ENCODE results near the gene RNASE7.
A peak's percentile ranks its signal among the peaks of the same experiment; 100 is the strongest.

The RNASE7 gene

GRCh38 chr14:21069388-21070082, 27.4 kb downstream of the RNASE7 start (continued):
- TF ChIP-seq, protein P1, sequence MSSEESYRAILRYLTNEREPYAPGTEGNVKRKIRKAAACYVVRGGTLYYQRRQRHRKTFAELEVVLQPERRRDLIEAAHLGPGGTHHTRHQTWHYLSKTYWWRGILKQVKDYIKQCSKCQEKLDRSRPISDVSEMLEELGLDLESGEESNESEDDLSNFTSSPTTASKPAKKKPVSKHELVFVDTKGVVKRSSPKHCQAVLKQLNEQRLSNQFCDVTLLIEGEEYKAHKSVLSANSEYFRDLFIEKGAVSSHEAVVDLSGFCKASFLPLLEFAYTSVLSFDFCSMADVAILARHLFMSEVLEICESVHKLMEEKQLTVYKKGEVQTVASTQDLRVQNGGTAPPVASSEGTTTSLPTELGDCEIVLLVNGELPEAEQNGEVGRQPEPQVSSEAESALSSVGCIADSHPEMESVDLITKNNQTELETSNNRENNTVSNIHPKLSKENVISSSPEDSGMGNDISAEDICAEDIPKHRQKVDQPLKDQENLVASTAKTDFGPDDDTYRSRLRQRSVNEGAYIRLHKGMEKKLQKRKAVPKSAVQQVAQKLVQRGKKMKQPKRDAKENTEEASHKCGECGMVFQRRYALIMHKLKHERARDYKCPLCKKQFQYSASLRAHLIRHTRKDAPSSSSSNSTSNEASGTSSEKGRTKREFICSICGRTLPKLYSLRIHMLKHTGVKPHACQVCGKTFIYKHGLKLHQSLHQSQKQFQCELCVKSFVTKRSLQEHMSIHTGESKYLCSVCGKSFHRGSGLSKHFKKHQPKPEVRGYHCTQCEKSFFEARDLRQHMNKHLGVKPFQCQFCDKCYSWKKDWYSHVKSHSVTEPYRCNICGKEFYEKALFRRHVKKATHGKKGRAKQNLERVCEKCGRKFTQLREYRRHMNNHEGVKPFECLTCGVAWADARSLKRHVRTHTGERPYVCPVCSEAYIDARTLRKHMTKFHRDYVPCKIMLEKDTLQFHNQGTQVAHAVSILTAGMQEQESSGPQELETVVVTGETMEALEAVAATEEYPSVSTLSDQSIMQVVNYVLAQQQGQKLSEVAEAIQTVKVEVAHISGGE (tag by site-specific recombination; conservative IDR thresholded peaks at IDR 0.05; ENCODE audit: low read depth), result no peak
- peak; percentile 67 for TF ChIP-seq ZBTB26 (tag by site-specific recombination; optimal IDR thresholded peaks at IDR 0.05)
- no peak for TF ChIP-seq ZNF16 (tag by site-specific recombination; IDR thresholded peaks at IDR 0.05; ENCODE audit: low read depth)
- no peak for TF ChIP-seq ZNF610 (tag by site-specific recombination; IDR thresholded peaks at IDR 0.05; ENCODE audit: borderline replicate concordance)
- TF ChIP-seq SP2 (tag by site-specific recombination; IDR thresholded peaks at IDR 0.05), result peak; percentile 55
- no peak for TF ChIP-seq ZNF155 (tag by site-specific recombination; IDR thresholded peaks at IDR 0.05)
- TF ChIP-seq ZBTB20 (tag by site-specific recombination; IDR thresholded peaks at IDR 0.05), result peak; percentile 97; the same call in 1 of the 2 replicates
- peak; percentile 37 for TF ChIP-seq ZBTB17 (tag by site-specific recombination; IDR thresholded peaks at IDR 0.05)
- 0 out of 2 replicates have a peak, but pooled peaks have one; percentile 9 for TF ChIP-seq ZNF600 (tag by site-specific recombination; IDR thresholded peaks at IDR 0.05)
- peak; percentile 48 for TF ChIP-seq ZIC2 (tag by site-specific recombination; IDR thresholded peaks at IDR 0.05)
- no peak for TF ChIP-seq ZNF768 (tag by site-specific recombination; IDR thresholded peaks at IDR 0.05)
- no peak for TF ChIP-seq TCF7L2 (IDR thresholded peaks at IDR 0.05; ENCODE audit: borderline replicate concordance, low read depth, low read length)
- no peak for TF ChIP-seq ZNF214 (tag by site-specific recombination; IDR thresholded peaks at IDR 0.05; ENCODE audit: borderline replicate concordance)
- TF ChIP-seq ZNF112 (tag by site-specific recombination; IDR thresholded peaks at IDR 0.05), result no peak
- no peak for TF ChIP-seq ZNF701 (tag by site-specific recombination; IDR thresholded peaks at IDR 0.05)
- TF ChIP-seq BCL6B (tag by site-specific recombination; IDR thresholded peaks at IDR 0.05), result no peak

DNA sequence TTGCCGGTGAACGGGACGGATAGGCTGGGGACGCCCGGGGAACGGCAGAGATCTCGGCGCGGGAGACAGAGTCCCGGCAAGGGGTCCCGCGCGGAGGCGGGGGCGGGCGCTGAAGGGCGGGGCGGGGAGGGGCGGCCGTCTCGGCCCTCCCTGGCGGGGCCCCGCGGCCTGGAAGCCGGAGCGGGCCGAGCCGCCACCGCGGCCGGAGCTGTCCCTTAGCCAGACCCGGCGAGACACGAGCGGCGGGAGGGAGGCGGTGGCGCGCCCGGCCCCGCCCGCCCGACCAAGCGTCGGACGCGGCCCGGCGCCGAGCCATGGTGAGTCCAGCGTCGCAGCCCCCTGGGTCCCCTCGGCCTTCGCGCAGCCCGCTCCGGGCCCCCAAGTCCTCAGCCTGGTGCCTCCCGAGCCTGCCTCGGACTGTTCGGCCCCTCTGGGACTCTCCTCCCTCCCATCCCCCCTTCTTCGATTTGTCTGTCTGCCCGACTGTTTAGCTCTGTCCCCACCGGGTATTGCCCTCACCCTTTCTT, 28.0 kb downstream of the RNASE7 start, which contains the start of gene ARHGEF40:
TSS of gene ARHGEF40 (plus strand) at position 222 of the 527 bp plus-strand sequence. CDS start at position 315, 93 bp downstream.
- H3K4me1 ChIP-seq (ENCODE audit: control insufficient read depth, insufficient read depth, low read length), result peaks cover 16% of the 10 kb centered on the region
- ChIA-PET CTCF (interaction anchor here (0.6 to 4.3 kb wide), 11 partner anchors 12 to 98 kb away, joined by 4 to 64 read pairs (median 8); partner anchors contain the start of genes RNASE8 and TMEM253), POLR2A (interaction anchor here (0.7 to 3.7 kb wide), 11 partner anchors 8 to 241 kb away, joined by 3 to 71 read pairs (median 8); partner anchors contain the start of genes RNASE8, SLC39A2 and ZNF219)
- peaks cover 0 to 22% of the 10 kb centered on the region in 2 experiments; a peak in 1 of 3 replicates for H3K36me3 ChIP-seq (ENCODE audit: control insufficient read depth in 2 of 2, insufficient read depth in 1 of 2, low read length in 2 of 2)
- TF ChIP-seq KLF7 (tag by site-specific recombination; IDR thresholded peaks at IDR 0.05; ENCODE audit: borderline replicate concordance) (0 out of 2 replicates have a peak, but pooled peaks have one; percentile 67), KLF10 (tag by site-specific recombination; IDR thresholded peaks at IDR 0.05) (0 out of 2 replicates have a peak, but pooled peaks have one; percentile 20), ZNF366 (tag by site-specific recombination; conservative IDR thresholded peaks at IDR 0.05) (0 out of 2 replicates have a peak, but pooled peaks have one; percentile 75), ZNF48 (tag by site-specific recombination; IDR thresholded peaks at IDR 0.05) (no peak), ZNF169 (tag by site-specific recombination; IDR thresholded peaks at IDR 0.05) (no peak), ZNF600 (tag by site-specific recombination; IDR thresholded peaks at IDR 0.05) (peak; percentile 45; the same call in 1 of the 2 replicates), ZBTB26 (tag by site-specific recombination; optimal IDR thresholded peaks at IDR 0.05) (peak; percentile 44), ZNF677 (tag by site-specific recombination; IDR thresholded peaks at IDR 0.05) (no peak)
- TF ChIP-seq, protein P2, sequence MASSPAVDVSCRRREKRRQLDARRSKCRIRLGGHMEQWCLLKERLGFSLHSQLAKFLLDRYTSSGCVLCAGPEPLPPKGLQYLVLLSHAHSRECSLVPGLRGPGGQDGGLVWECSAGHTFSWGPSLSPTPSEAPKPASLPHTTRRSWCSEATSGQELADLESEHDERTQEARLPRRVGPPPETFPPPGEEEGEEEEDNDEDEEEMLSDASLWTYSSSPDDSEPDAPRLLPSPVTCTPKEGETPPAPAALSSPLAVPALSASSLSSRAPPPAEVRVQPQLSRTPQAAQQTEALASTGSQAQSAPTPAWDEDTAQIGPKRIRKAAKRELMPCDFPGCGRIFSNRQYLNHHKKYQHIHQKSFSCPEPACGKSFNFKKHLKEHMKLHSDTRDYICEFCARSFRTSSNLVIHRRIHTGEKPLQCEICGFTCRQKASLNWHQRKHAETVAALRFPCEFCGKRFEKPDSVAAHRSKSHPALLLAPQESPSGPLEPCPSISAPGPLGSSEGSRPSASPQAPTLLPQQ (tag by site-specific recombination; IDR thresholded peaks at IDR 0.05), result peak; percentile 32; the same call in 1 of the 2 replicates
- TF ChIP-seq, protein P3, sequence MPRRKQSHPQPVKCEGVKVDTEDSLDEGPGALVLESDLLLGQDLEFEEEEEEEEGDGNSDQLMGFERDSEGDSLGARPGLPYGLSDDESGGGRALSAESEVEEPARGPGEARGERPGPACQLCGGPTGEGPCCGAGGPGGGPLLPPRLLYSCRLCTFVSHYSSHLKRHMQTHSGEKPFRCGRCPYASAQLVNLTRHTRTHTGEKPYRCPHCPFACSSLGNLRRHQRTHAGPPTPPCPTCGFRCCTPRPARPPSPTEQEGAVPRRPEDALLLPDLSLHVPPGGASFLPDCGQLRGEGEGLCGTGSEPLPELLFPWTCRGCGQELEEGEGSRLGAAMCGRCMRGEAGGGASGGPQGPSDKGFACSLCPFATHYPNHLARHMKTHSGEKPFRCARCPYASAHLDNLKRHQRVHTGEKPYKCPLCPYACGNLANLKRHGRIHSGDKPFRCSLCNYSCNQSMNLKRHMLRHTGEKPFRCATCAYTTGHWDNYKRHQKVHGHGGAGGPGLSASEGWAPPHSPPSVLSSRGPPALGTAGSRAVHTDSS (tag by site-specific recombination; IDR thresholded peaks at IDR 0.05), result peak; percentile 26; the same call in 1 of the 2 replicates
- peak within 1 kb of the TSS; percentile 86 for H3K27ac ChIP-seq (ENCODE audit: extremely low read depth, low read depth, low read length)
- H3K4me3 ChIP-seq (ENCODE audit: low read depth, low read length), result peak within 1 kb of the TSS; percentile 79
- H3K9me3 ChIP-seq (ENCODE audit: control insufficient read depth, insufficient read depth, low read depth, low read length), result no peaks in the 10 kb centered on the region

All from HEK293 (cell line).